Endometrial microvascular endothelial cells (primary cell): ENCODE results near the gene ALG2. TPM values are rescaled to one million over a fixed set of nuclear protein-coding genes. Genes with fewer than 3 reads are reported as not detected.

Experiments
- in situ Hi-C: cut with HindIII; loops from 2 replicates; pipeline ENCODE4 v1.10.0; 2017; ENCODE audit warnings: low sequenced_read_pairs, low pct_unique_long_range_greater_than_20kb; ENCODE audit errors: inconsistent ontology term
- total RNA-seq: library from RNA; depleted of rRNA; stranded (reverse); fragments of >200 nt; gene quantifications from one replicate; pipeline ENCODE4 v1.2.3, GENCODE V29; 2015; ENCODE audit errors: inconsistent ontology term

ALG2 gene, protein sequence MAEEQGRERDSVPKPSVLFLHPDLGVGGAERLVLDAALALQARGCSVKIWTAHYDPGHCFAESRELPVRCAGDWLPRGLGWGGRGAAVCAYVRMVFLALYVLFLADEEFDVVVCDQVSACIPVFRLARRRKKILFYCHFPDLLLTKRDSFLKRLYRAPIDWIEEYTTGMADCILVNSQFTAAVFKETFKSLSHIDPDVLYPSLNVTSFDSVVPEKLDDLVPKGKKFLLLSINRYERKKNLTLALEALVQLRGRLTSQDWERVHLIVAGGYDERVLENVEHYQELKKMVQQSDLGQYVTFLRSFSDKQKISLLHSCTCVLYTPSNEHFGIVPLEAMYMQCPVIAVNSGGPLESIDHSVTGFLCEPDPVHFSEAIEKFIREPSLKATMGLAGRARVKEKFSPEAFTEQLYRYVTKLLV
- total RNA-seq, result 50.9 TPM

DNA sequence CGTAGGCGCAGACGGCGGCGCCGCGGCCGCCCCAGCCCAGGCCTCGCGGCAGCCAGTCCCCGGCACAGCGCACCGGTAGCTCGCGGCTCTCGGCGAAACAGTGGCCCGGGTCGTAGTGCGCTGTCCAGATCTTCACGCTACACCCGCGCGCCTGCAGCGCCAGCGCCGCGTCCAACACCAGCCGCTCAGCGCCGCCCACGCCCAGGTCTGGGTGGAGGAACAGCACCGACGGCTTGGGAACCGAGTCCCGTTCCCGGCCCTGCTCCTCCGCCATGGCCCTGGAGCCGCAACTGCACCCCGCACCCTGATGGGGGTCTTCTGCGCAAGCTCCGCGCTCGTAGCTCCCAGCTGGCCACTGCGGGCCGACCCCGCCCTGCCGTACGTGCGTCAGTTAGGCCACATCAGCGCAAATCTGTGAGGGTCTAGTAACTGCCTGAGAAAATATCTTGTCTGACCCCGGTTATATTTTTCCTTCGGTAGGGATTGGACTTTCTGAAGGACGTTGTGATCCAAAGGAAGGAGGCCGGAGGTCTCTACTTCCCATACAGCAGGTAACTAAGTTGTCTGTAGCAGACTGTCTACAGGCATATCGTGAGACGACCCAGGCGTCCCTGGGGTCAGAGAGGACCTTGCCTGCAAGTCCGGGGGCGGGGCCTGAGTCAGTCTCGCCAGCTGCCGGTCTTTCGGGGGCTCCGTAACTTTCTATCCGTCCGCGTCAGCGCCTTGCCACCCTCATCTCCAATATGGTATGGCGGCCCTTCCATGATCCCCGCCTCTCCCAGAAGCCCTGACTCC lies at the start of gene ALG2, which contains the start of gene SEC61B:
TSS of gene ALG2 (minus strand) at position 322 of the 795 bp plus-strand sequence. CDS start at position 274, 48 bp downstream.
TSS of gene SEC61B (plus strand) at position 662 of the 795 bp plus-strand sequence. CDS start at position 744, 82 bp downstream.
- in situ Hi-C loops, result no loop called here

DNA sequence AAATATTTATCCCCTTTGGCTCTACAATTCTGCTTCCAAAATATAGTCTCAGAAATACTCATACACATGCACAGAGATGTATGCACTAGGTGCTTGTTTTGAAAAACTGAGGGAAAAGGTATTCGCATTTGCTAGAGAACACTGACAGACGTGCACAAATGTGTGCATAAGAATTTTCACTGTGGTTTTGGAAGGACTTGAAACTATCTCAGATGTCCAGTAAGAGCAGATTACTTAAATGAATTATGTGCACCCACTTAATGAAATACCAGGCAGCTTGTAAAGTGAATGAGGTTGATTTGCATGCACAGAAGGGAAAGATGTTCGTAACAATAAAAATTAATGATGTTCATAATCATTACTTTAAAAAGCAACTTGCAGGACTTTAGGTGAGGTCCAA lies 48.7 kb upstream of the ALG2 start:
- in situ Hi-C loops, result no loop called here

DNA sequence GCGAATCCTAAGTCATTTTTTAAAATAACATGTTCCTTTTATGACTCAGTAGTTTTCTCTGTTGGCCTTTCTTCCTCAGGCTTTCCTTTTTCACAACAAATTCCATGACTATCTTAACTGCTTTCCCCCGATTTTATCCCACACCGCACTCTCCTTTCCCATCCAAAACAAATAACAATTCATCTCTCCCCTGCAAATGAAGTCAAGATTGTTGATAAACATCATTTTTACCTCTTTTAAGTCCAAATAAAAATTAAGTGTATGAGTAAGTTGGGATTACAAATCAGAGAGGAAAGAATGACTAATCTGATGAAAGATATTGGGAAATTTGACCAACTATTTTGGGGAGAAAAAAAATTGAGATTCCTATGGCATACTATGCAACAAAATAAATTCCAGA lies 47.7 kb upstream of the ALG2 start:
- in situ Hi-C loops, result no loop called here

DNA sequence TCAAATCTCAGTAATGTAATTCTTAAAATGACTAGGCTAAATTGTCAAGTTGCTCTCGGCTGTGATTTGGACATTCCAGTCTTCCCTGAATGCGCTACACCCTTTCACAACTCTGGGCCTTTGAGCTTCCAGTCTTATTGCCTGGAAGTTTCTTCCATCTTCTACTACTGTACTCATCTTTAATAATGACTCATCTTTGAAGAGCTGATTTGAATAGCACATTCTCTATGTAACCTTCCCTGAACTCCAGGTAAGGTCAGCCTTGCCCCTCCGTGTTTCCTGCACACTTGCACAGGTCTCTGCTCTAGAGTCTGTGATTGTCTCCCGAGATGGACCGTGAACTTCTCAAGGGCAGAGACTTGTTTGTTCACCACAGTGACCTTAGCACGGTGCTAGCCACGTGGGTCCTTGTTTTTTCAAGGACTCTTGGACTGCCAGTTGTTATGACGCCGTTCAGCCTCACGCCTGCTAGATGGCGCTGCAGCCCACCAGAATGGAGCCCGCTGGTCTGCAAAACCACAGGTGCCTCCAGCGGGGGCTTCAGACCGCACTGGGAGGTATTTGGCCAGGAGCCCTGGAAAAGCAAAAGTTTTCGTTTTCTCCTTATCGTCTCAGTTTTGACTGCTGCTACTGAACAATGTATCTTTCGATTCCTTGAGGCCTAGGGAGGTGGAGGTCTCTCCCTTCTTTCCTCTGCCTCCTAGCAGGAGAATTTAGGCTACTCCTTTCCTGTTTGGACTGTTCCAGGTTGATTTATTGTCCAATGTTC lies 44.7 kb upstream of the ALG2 start:
- in situ Hi-C loops, result no loop called here

DNA sequence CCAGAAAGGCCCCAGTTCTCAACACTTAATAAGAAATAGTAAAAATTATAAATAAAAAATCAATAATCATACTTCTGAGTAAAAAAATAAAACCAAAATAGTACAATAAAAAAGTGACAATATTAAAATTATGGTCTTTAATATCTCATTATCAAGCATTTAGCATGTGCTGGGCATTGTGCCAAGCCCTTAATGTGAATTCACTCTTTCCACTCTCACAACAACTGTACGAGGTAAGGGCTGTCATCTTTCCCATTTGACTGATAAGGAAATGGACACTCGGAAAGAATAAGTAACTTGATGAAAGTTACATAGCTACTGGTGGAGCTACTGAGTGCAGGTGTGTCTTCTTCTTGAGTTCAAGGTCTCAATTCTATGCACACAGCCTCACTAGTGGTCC lies 43.9 kb upstream of the ALG2 start:
- in situ Hi-C loops, result no loop called here

DNA sequence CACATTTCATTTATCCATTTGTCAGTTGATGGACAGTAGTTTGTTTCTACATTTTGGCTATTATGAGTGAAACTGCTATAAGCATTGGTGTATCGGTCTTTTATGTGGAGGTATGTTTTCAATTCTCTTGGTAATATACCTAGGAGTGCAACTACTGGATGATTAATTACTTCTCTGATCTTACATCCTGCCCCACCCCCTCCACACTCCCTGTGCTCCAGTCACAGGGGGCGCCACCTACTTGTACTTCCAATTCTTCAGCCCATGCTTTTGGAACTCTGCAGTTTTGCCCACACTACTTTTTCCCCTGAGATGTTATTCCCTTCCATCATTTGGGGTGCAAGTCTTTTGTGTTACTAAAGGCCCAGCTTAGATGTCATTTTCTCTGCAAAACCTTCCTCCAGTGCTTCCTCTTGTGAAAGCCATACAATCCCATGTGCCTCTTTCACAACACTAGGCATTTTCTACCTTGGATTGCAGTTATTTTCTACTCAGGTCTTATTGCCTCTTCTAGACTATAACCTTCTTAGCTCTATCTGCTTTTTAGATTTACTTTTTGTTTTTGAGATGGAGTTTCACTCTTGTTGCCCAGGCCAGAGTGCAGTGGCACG lies 42.4 kb upstream of the ALG2 start:
- in situ Hi-C loops, result no loop called here

DNA sequence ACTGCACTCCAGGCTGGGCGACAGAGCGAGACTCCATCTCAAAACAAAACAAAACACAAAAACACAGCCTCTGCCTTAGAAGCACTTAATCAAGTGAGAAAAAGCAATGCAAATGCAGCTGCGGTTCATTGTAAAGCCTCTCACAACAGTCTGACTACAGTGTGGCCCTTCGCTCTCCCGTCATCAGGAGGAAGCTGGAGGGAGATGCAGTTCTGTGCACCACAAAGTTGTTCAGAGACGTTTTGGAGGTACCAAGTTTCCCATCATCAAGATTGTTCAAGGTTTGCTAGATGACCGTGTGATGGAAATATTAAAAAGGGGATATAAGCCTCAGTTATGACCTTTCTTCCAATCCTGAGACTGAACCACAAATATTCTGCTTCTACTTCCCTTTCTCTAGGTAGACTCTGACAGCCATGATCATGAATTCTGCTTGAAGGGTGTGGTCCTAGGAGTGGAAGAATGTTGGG lies 41.2 kb upstream of the ALG2 start:
- in situ Hi-C loops, result no loop called here

DNA sequence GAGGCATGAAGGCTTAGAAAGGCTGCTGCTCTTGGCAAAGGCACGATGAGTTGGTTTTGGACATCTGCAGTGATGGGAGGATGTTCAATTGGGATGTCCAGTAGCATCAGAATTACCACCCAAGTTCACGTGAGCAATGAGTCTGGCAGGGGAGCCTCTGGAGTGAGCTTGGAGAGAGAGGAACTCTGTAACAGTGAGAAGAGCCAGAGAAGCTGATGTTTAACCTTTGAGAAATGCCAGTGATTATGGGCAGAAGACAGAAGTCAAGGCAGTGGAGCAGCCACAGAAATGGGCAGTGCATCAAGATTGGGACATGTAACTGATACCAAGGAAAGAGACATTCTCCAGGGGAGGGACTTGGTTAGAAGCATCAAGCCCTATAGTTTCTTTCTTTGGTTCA lies 40.2 kb upstream of the ALG2 start:
- in situ Hi-C loops, result no loop called here

DNA sequence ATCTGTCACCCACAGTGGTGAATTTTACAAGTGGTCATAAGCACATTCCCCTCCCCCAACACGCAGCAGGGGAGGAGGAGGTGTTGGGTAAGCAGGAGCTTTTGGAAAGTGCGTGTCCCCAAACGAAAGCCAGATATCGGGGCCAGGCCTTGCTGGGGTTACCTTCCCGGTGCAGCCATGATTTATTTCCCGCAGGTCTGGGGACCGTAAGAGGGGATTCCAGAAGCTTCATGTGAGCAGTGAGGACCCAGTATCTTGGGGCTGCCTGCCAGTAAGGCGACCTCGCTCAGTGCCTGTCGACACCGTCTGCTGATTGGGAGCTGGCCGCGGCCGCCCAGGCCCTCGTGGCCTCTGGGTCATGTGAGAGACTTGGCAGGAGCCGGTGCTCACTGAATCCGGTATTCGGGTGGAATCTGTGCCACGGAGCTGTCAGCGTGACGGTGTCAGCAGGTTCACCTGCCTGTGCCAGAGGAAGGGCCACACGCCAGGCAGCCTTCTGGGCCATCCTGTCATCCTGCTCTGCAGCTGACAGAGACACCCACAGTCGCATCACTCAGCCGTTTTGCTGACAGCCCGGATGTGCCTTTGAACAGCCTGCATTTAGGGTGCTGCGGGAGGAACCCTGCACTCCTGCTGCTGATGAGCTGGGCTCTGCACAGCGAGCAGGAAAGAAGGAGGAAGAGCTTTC lies 37.6 kb upstream of the ALG2 start:
- in situ Hi-C loops, result no loop called here

DNA sequence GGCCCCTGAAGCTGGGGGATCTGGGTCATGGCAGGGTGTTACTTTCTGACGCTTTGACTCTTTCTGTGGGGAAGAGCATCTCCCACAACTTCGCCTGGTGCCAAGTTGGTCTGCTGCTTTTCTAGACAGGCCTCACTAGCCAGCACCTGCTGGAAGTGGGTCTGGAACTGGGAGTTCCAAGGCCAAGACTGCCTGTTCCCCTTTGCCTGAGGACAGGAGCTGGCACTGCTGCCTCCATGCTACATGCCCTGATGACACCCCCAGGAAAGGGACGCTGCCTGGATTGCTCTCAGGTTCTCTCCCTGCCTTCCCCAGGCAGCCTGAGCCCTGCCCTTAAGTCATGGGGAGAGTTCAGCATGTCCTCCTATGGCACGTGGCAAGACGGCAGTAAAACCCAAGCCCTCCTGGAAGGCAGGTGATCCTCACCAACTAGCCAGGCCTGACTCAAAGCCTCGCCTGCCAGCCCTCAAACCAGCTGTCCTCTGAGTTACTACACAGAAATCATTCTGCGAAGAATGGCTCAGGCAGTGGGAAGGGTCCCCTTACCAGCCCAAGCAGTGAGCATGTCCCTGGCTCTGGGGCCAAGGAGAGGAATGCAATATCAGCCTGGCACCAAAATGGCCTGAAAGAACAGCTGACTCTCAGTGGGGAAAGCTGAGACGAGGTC lies 36.1 kb upstream of the ALG2 start:
- in situ Hi-C loops, result no loop called here

DNA sequence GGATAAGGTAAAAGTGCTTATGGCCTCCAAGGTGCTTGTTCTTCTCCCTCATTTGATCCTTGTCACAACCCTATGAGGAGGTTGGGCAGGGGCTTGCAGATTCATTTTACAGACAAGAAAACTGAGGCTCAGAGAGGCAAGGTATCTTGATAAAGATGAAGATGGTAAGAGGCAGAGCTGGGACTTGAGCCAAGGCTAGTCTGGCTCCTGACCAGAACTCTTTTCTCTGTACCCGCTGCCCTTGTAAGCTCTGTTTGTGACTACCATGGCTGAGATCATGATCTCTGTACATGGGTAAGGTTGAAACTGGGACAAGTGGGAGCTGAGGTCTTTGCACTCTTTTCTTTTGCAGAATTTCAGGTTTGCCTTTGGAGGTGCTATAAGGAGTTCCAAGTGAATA lies 33.9 kb upstream of the ALG2 start:
- in situ Hi-C loops, result no loop called here

DNA sequence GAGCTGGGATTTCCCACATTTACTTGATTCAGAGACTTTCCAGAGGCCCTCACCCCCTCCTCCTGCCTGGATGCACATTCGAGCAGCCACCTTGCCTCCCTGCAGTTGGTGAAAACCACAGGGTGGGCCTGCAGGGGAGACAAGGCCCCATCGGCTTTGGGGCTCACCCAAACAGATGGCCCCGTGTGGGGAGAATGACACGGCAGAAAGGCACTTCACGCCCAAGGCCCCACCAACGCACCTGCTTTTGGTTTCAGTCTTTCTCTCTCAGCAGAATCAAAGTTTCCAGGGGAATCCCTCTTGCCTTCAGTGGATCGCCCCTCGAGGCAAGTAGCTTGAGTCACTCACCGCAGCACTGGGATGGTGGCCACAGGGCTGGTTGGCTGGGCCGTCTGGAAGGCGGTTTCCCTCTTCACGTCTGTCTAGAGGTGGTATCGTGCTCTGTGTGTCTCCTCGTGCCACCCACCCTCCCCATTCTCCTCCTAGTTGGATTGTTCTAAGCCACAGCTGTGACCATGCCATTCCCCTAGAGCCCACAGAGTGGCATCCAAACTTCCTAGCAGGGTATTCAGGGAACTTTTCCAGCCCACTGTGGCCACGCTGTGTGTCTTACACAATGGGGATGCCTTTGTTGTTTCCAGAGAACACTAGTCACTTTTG lies 32.2 kb upstream of the ALG2 start:
- in situ Hi-C loops, result no loop called here

DNA sequence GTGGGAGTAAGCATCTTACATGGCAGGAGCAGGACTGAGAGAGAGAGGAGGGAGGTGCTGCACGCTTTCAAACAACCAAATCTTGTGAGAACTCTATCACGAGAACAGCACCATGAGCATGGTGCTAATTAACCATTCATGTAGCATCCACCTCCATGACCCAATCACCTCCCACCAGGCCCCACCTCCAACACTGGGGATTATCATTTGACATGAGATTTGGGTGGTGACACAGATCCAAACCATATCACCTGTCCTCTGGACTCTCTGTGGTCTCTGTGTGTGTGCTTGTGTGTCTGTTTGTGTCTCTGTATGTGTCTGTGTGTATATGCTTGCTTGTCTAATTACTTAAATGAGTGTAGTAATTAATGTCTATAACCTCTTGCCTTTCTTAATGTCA lies 31.4 kb upstream of the ALG2 start:
- in situ Hi-C loops, result no loop called here

DNA sequence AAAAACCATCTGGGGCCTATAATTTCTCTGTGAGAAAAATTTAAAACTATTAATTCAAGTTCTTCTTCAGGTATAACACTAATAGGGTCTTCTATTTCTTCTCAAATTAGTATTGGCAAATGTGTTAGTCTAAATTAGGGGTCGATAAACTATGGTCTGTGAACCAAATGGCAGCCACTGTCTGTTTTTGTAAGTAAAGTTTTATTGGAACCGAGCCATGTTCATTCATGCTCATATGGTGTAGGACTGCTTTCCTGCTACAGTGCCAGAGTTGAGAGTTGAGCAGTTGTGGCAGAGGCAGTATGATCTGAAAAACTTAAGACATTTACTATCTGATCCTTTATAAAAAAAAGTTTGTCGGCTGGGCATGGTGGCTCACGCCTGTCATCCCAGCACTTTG lies 29.4 kb upstream of the ALG2 start:
- in situ Hi-C loops, result no loop called here

DNA sequence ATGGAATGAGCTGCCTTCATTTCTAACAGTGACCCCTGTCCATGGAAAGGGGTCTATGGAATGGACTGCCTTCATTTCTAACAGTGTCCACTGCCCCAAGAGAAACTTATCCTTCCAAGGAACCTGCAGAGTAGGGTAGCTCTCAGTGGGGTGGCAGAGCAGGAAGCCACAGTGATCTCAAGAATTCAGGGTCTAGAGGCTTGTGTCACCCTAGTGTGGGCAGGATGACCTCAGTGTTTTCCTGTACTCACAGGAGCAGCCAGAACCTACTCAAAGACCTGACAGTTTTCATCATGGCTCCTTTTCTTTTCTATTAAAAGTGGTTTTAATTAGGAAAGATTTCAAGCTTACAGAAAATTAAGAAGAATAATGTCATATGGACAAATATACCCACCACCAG lies 27.9 kb upstream of the ALG2 start:
- in situ Hi-C loops, result no loop called here

DNA sequence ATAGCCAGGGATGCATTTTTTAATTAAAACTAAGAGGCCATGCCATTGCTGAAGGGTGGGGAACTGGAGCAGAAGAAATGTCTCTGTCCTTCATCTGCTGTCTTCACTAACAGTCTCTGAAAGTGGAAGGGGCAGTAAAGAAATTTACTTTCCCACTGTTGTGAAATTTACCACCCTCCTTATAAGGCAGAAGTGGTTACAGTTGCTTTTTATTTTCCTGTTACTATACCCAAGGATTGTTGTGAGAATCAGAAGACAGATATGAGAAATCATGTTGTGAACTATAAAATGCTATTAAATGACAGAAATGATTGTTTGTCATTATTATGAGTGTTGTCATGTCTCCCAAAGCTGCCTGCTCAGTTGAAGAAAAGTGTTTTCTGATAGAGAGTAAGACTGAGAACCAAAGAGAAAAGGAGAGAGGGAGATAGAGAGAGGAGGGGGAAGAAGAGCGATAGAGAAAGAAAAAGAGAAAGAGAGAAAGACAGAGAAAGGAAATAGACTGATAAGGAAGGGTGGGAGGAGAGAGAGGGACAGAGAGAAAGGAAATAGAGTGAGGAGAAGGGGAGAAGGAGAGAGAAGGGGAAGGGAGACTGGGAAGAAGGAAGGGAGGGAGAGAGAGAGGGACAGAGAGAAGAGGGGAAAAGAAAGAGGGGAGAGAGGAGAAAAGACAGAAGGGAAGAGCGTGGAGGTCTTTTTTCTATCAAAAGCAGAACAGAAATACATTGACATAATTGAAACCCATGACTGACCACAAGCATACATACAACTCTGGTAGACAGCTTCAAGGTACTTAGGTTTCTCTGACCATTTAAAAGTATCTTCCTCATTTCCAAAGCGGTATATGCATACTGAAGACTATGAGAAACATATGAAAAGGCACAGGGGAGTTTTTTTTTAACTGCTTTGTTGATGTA lies 22.9 kb upstream of the ALG2 start:
- in situ Hi-C loops, result no loop called here
